Prostate gland (tissue), 2 donors: ENCODE results near the gene FBXL17.

Source experiments
- POLR2A ChIP-seq: fragments of 450-650 bp; IDR thresholded peaks from one replicate; pipeline ENCODE4 v1.6.1; 2016; ENCODE audit warnings: antibody characterized with exemption, mild to moderate bottlenecking
- POLR2AphosphoS5 ChIP-seq: sonication (generic); formaldehyde crosslinking; IDR thresholded peaks from one replicate; pipeline ENCODE4 v1.6.1; 2017; ENCODE audit warnings: antibody characterized with exemption
- TF ChIP-seq, protein P1 (sequence below), 4 experiments: fragments of 200-600 bp in 2 of 4; fragments of 450-650 bp in 2 of 4; sonication (generic) in 2 of 4; IDR thresholded peaks; 1 replicate in 3 of 4; 2 replicates in 1 of 4; pipeline ENCODE4 v1.5.1; 2016 to 2019; ENCODE audit warnings: antibody characterized with exemption in 4 of 4, mild to moderate bottlenecking in 2 of 4, moderate library complexity in 2 of 4

DNA sequence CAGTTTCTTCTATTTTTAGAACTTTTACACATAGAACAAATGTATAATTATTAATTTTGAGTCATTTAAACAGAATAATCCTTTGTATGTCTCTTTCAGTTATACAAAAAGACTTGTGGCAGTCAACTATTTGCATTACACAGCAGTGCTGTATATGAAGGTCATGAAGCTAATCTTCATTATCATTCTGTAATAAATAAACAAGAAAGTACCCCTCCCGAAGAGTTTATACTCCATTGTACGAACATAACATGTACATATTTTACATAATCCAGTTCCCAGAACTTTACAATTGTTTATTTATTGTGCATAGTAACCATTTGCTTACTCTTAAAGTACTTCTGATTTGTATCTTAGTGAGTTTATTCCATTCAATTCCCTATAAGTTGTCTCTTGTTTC is 267.9 kb downstream of the FBXL17 start:
- TF ChIP-seq POLR2AphosphoS5, result no peak
- no peak for TF ChIP-seq POLR2A
- TF ChIP-seq, protein P1, sequence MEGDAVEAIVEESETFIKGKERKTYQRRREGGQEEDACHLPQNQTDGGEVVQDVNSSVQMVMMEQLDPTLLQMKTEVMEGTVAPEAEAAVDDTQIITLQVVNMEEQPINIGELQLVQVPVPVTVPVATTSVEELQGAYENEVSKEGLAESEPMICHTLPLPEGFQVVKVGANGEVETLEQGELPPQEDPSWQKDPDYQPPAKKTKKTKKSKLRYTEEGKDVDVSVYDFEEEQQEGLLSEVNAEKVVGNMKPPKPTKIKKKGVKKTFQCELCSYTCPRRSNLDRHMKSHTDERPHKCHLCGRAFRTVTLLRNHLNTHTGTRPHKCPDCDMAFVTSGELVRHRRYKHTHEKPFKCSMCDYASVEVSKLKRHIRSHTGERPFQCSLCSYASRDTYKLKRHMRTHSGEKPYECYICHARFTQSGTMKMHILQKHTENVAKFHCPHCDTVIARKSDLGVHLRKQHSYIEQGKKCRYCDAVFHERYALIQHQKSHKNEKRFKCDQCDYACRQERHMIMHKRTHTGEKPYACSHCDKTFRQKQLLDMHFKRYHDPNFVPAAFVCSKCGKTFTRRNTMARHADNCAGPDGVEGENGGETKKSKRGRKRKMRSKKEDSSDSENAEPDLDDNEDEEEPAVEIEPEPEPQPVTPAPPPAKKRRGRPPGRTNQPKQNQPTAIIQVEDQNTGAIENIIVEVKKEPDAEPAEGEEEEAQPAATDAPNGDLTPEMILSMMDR (IDR thresholded peaks at IDR 0.05), result no peak
